Kidney (tissue), 14 donors: Measurements from ENCODE around the gene SKOR1. TPM values are rescaled to one million over a fixed set of nuclear protein-coding genes. Genes with fewer than 3 reads are reported as not detected.

Experiments
- DNase-seq, 5 donors: peaks; one replicate each; pipeline ENCODE4 v3.0.0-alpha.2; 2013 to 2020
- FAIRE-seq: peaks from 2 replicates; lab custom pipeline; 2012; peaks lifted over from hg19 to GRCh38; lab: Jason Lieb, UNC
- H3K27ac ChIP-seq, 2 donors: one replicate each; pipeline ENCODE4 v1.7.0; 2013; ENCODE audit warnings: low read depth in 2 of 2, low read length in 2 of 2, inconsistent platforms in 1 of 2
- H3K27me3 ChIP-seq: one replicate; pipeline ENCODE4 v1.7.1; 2013; ENCODE audit warnings: low read length, inconsistent platforms; ENCODE audit not compliant: control insufficient read depth, insufficient read depth
- H3K36me3 ChIP-seq, 3 donors: one replicate each; pipeline versions ENCODE4 v1.7.0 to v1.7.1; 2013; ENCODE audit warnings: low read length in 3 of 3, control low read depth in 1 of 3, inconsistent platforms in 1 of 3; ENCODE audit not compliant: insufficient read depth in 3 of 3, control insufficient read depth in 2 of 3
- H3K4me1 ChIP-seq, 3 donors: one replicate each; pipeline versions ENCODE4 v1.7.0 to v1.7.1; 2013; ENCODE audit warnings: low read length in 3 of 3, inconsistent platforms in 1 of 3, low read depth in 1 of 3; ENCODE audit not compliant: control insufficient read depth in 2 of 3, insufficient read depth in 2 of 3
- H3K4me3 ChIP-seq, 3 donors: one replicate each; pipeline versions ENCODE4 v1.7.0 to v1.8.1; 2013; ENCODE audit warnings: low read length in 3 of 3, control low read depth in 1 of 3, inconsistent platforms in 1 of 3
- H3K9ac ChIP-seq, 3 donors: one replicate each; pipeline versions ENCODE4 v1.7.0 to v1.7.1; 2013; ENCODE audit warnings: low read length in 3 of 3, control low read depth in 1 of 3, inconsistent platforms in 1 of 3
- H3K9me3 ChIP-seq, 3 donors: one replicate each; pipeline versions ENCODE4 v1.7.0 to v1.7.1; 2013; ENCODE audit warnings: low read length in 3 of 3, control low read depth in 1 of 3, inconsistent platforms in 1 of 3; ENCODE audit not compliant: control insufficient read depth in 2 of 3, insufficient read depth in 1 of 3
- CTCF ChIP-seq: IDR thresholded peaks from 3 replicates; pipeline ENCODE4 v1.5.1; 2012; ENCODE audit warnings: mild to moderate bottlenecking, moderate library complexity, borderline replicate concordance; ENCODE audit not compliant: insufficient read depth; ENCODE audit errors: extremely low read depth
- intact Hi-C: fragments of 100-400 bp; cut with DNase I; formaldehyde crosslinking; loops from one replicate; pipeline ENCODE4 v1.11.1; 2022
- polyA plus RNA-seq: library from polyadenylated mRNA; stranded (reverse); fragments of 350-450 nt; fragmentation: Illumina TruSeq; extraction: RNeasy Lipid Tissue Mini Kit (QIAGEN cat#74804); gene quantifications from one replicate; pipeline ENCODE4 v1.2.3, GENCODE V29; 2014; ENCODE audit warnings: low read depth, low replicate concordance; ENCODE audit not compliant: insufficient read depth
- total RNA-seq: library from RNA; stranded (reverse); fragmentation: NEBNext Ultra II Directional; extraction: Animal tissue kit (Norgen Biotek cat#: 25700); gene quantifications from one replicate; pipeline ENCODE4 v1.2.1, GENCODE V29; 2021
- donor health status: control.
- donor health status: control.
- donor health status: control.
- donor health status: control.
- donor health status: control.
- donor health status: DM: yes; HTN: yes; CAD: no.
- donor health status: Normal renal cell carcinoma (clear cell type).

Gene SKOR1
- total and polyA plus RNA-seq, 2 donors from 2014 or later = 0.22 to 0.57 TPM

DNA sequence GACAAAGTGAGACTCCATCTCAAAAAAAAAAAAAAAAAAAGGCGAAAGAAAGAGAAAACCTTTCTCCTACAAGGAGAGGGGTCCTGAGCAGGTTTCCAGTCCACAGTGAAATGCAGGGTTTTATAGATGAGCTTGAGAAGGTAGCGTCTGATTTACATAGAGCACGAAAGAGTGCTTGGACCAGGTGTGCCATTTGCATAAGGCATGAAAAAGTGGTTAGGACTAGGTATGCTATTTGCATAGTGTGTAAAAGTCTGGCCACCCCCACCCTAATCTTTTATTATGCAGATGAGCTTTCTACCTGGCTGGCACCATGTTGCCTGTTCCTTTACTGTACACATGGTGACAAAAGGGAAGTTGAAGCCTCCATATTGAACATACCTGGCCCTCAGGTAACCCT is 28.1 kb downstream of the SKOR1 start:
- DNase-seq = no peak

DNA sequence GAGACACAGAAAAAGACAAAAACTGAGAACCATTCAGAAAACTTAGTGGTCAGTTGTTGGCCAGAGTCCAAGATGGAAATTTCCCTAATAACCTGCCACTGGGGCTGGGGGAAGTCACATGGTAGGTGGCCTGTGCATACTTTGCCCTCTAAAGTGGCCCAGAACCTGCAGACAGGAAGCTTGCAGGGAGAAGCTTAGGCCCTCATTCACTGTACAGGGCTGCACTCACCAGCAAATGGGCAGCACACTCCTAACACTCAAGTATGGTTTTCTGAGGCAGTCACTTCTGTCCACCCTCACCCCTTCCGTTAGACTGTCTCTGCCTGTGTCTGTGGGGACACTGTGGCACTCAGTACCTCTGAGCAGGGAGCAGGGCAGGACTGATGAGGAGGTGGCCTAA is 29.0 kb downstream of the SKOR1 start:
- Histone ChIP-seq H3K36me3 (no peaks in the 10 kb centered on the region), H3K9me3 (no peaks in the 10 kb centered on the region), H3K27ac (no peak overlapping the region), H3K4me3 (no peak overlapping the region), H3K9ac (no peak overlapping the region), H3K4me1 (peaks cover 0 to 7% (median 5%) of the 10 kb centered on the region in 3 donors), H3K27me3 (no peaks in the 10 kb centered on the region)
- TF ChIP-seq CTCF = no peak
- DNase-seq = no peak
- FAIRE-seq = no peak
- intact Hi-C loops = no loop called here

More for the DNA sequence above, 28.1 kb downstream of the SKOR1 start:
- Histone ChIP-seq H3K9me3 (no peaks in the 10 kb centered on the region), H3K4me3 (no peak overlapping the region), H3K9ac (no peak overlapping the region), H3K27ac (no peak overlapping the region), H3K27me3 (no peaks in the 10 kb centered on the region), H3K4me1 (peaks cover 0 to 7% (median 5%) of the 10 kb centered on the region in 3 donors), H3K36me3 (no peaks in the 10 kb centered on the region)
- no peak for TF ChIP-seq CTCF
- FAIRE-seq = no peak
- intact Hi-C loops = no loop called here

DNA sequence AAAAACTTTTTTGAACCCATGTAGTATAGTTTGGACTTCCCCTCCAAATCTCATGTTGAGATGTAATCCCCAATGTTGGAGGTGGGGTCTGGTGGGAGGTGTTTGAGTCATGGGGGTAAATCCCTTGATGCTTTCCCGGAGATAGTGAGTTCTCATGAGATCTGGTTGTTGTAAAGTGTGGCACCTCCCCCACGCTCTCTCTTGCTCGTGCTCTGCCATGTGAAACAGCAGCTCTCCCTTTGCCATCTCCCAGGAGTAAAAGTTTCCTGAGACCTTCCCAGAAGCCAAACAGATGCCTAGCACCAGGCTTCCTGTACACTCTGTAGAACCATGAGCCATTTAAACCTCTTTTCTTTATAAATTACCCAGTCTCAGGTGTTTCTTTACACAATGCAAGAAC is 30.5 kb downstream of the SKOR1 start:
- H3K4me3 ChIP-seq = no peak overlapping the region
- no peaks in the 10 kb centered on the region for H3K9me3 ChIP-seq
- FAIRE-seq = no peak
- peaks cover 0 to 7% (median 5%) of the 10 kb centered on the region in 3 donors for H3K4me1 ChIP-seq
- no peak for TF ChIP-seq CTCF
- intact Hi-C loops = no loop called here
- peak in 3 of 5 donors; percentile 65 to 80 (median 77) for DNase-seq
- H3K36me3 ChIP-seq = no peaks in the 10 kb centered on the region
- no peaks in the 10 kb centered on the region for H3K27me3 ChIP-seq
- no peak overlapping the region for H3K9ac ChIP-seq
- no peak overlapping the region for H3K27ac ChIP-seq

GRCh38 chr15:67857220-67857619 is 31.9 kb downstream of the SKOR1 start:
- Histone ChIP-seq H3K27me3 (no peaks in the 10 kb centered on the region), H3K36me3 (no peaks in the 10 kb centered on the region), H3K4me1 (peaks cover 0 to 7% (median 5%) of the 10 kb centered on the region in 3 donors), H3K9ac (no peak overlapping the region), H3K27ac (no peak overlapping the region), H3K4me3 (no peak overlapping the region), H3K9me3 (no peaks in the 10 kb centered on the region)
- intact Hi-C loops = no loop called here
- FAIRE-seq (no peak), DNase-seq (no peak)
- TF ChIP-seq CTCF = no peak
